GM10266 (cell line): ENCODE data around the gene MRPL54.

Experiments
- DNase-seq: peaks from one replicate; pipeline ENCODE4 v3.0.0; 2012; ENCODE audit errors: extremely low spot score
- TF ChIP-seq, protein P1 (sequence below): IDR thresholded peaks from 2 replicates; pipeline ENCODE4 v1.5.1; 2012; ENCODE audit warnings: mild to moderate bottlenecking, low read depth; ENCODE audit not compliant: control insufficient read depth, insufficient read depth; ENCODE audit errors: missing control alignments

The MRPL54 gene

DNA sequence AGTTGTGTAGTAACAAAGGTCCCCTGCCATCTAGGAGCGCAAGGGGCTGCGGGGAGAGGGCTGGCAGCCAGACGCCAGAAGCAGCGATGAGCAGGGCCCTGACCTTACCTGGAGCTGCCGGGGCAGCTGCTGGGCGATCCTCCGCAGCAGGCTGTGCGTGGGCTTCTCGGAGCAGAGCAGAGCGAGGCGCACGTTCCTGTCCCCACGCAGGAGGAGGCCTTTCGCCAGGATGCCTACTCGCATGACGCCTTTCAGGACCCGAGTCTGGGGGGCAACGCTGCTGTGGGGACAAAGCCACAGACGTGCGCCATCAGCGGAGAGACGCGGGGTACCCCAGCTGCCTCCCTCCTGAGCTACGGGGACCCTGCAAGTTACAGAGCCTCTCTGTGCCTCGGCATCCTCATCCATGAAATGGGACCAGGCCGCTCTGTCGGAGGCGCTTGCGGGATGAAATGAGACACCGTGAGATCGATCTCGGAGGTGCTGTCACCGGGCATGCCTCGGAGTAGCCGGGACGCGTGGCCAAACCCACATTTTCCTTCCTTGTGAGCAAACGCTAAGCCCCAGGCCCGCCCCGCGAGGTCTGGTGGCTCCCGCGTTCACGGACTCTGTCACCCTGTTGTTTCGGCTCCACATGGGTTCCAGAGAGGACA, 54.2 kb downstream of the MRPL54 start:
- TF ChIP-seq, protein P1, sequence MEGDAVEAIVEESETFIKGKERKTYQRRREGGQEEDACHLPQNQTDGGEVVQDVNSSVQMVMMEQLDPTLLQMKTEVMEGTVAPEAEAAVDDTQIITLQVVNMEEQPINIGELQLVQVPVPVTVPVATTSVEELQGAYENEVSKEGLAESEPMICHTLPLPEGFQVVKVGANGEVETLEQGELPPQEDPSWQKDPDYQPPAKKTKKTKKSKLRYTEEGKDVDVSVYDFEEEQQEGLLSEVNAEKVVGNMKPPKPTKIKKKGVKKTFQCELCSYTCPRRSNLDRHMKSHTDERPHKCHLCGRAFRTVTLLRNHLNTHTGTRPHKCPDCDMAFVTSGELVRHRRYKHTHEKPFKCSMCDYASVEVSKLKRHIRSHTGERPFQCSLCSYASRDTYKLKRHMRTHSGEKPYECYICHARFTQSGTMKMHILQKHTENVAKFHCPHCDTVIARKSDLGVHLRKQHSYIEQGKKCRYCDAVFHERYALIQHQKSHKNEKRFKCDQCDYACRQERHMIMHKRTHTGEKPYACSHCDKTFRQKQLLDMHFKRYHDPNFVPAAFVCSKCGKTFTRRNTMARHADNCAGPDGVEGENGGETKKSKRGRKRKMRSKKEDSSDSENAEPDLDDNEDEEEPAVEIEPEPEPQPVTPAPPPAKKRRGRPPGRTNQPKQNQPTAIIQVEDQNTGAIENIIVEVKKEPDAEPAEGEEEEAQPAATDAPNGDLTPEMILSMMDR: no peak
- DNase-seq: no peak
